C1 segment of cervical spinal cord (tissue), 14 donors: Measurements from ENCODE around the gene TNNT2.
A peak's percentile ranks its signal among the peaks of the same experiment; 100 is the strongest.

Source experiments
- DNase-seq, 14 donors: peaks; one replicate each; lab custom pipeline; 2025; lab: John Stamatoyannopoulos, UW

Gene TNNT2

DNA sequence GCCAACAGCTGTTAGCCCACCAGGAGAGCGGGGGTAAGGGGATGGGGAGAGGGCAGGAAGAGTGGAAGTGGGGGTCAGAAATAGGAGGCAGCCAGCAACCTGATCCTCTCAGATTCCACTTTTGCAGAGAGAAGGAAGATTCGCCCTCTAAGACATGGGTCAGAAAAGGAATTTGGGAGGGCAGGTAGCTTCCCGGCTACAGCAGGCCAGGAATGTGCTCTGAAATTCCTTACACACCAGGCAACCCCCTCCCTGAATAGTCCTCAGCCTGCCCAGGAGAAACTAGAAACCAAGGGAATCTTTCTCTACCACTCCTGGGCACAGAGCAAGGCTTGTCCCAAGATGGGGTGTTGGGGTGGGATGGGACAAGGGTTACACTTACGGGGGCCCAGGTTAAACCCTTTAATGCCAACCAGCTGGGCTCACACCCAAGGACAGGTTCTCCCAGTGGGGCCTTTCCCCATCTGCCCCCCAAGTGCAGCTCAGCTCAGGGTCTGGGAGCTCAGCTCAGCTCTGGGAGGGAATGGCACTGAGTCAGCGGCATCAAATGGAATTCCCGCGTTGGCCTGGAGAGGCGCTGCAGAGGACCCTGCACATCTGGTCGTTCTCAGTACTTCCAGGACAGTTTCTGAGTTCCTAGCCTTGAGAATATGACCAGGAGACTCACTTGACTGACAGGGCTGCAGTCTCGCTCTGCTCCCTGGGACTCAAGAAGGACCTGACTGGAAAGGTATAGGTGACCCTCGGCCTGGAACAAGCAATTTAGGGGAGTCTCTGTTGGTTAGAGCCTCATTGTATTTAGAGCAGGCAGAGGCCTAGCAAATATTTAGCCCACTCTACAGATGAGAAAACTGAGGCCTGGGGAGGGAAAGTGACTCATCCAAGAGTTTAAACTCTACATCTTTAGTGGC lies 761 bp downstream of the TNNT2 start:
- no peak for DNase-seq

DNA sequence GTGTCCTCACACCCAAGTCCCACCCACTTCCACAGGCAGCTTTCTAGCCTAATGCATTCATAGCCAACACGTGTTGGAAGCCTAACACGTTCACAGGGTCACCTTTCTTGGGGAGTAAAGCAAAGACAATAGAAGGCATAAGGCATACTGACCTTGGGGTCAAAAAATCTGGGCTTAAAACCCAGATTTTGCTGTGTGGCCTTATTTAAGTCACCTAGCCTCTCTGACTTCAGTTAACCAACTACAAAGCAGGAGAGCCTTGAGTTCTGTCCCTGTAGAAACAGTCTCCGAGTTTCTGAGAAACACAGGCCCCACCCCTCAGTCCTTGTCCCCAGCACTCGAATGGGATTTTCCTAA lies 1.4 kb downstream of the TNNT2 start:
- no peak for DNase-seq

GRCh38 chr1:201375169-201375568 lies 2.3 kb downstream of the TNNT2 start:
- no peak for DNase-seq

- DNase-seq = no peak
Measured at GRCh38 chr1:201374364-201374763, 3.1 kb downstream of the TNNT2 start.

GRCh38 chr1:201371792-201372191 lies 5.7 kb downstream of the TNNT2 start:
- DNase-seq = no peak

- DNase-seq = no peak
Measured at GRCh38 chr1:201371276-201371675, 6.2 kb downstream of the TNNT2 start.

DNA sequence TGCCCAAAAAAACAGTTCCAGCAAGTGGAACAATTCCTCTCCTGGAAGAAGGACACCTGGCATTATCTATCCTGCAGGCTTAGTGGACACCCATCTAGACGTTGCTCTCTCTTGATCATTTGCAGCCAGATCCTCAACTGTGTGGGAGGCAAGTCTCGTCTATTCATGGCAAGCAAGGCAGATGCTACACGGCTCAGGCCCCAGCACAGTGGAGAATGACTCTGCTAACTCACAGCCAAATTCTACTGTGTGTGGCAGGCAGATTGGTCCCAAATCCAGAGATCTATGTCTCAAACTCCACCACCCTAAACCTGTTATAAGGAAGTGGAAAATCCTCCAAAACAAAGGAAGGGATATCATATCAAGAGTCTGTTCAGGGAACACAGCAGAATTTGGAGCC lies 7.0 kb downstream of the TNNT2 start:
- no peak for DNase-seq

GRCh38 chr1:201369209-201369608 lies 8.3 kb downstream of the TNNT2 start:
- DNase-seq = no peak

GRCh38 chr1:201366696-201367095 lies 10.8 kb downstream of the TNNT2 start:
- DNase-seq = no peak

DNA sequence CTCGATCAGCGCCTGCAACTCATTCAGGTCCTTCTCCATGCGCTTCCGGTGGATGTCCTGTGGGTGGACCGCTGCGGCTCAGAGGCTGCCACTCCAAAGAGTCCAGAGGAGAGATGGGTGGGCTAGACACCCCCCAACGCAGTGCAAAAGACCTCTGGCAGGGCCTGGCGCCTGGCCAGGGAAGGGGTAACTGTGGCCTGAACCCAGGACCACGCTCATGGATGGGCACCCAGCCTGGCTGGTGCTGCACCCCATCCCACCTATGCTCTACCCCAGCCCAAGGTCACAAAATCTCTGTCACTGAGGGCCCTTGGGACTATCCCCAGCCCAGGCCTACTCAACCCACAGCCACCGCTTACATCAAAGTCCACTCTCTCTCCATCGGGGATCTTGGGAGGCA lies 12.2 kb downstream of the TNNT2 start:
- DNase-seq = no peak

GRCh38 chr1:201364808-201365105 lies 12.7 kb downstream of the TNNT2 start:
- DNase-seq = no peak

DNA sequence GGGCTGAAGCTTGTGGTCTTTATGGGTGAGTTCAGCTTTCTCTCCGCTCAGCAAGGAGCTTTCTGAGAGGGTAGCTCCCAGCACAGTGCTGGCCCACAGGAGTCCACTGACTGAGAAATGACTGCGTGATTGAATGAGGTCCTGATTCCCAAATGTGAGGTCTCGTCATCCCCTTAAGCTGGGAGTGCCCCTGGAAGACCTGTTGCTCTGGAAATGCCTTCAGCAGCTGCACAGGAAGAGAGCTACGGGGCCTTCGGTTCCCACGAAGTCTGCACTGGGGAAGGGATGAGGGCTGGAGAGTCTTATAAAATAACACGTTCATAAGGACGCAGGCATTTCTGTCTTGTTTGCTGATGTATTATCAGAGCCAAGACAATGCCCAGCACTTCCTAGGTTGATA lies 14.0 kb downstream of the TNNT2 start:
- DNase-seq = no peak

- no peak for DNase-seq
Measured at GRCh38 chr1:201362906-201363305, 14.6 kb downstream of the TNNT2 start.

DNA sequence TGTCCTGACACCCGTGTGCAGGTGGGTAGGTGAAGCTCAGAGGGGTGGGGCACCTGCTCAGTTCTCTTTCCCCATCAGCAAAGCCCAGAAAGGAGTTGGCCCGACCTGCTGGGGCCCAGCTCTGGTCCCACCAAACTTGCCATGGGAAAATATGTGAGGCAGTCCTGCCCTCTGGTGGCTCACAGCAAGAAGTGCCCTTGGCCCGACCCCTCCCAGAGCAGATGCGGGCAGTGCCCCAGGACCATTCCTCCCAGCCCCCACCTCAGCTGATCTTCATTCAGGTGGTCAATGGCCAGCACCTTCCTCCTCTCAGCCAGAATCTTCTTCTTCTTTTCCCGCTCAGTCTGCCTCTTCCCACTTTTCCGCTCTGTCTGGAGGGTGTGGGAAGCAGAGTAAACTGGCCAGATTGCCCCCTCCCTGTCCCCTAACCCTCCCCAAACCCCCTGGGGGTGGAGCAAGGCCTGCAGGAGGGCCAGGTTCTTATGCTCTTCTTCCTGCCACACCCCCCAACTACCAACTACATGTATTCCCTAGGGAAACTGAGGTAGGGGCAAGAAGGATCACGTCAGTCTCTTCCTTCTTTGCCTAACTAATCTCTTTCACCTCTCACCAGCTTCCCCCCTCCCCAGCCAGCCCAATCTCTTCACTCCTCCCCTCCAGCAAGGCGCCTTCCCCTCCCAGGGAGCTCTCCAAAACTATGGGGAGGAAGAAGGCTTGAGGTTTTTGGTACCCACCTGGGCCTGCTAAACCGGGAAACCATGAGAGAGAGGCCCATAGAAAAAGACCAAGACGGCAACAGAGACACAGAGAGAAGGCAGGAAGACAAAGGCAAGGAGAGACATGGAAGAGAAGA lies 15.6 kb downstream of the TNNT2 start:
- peak in 5 of 14 donors; percentile 5 to 27 (median 21) for DNase-seq

- no peak for DNase-seq
Measured at GRCh38 chr1:201360901-201361651, 16.4 kb downstream of the TNNT2 start.

DNA sequence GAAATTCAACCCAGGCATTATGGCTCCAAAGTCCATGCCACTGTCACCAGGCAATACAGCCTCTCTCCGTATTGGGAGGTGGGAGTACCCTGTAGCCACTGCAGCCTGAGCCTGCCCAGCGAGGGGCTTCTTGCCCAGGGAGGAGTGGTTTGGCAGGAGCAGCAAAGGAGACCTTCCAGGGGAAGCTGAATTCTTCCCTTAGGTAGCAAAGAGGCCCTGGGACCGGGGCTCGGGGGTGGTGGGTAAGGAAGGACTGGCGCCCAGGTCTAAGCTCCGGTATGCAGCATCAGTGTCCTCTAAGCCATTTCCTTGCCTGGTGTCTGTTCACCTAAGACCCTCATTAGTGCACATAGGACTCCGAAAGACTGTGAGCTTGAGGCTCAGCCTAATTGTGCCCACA lies 17.0 kb downstream of the TNNT2 start:
- DNase-seq = no peak

GRCh38 chr1:201359873-201360210 lies 17.6 kb downstream of the TNNT2 start:
- DNase-seq = no peak

DNA sequence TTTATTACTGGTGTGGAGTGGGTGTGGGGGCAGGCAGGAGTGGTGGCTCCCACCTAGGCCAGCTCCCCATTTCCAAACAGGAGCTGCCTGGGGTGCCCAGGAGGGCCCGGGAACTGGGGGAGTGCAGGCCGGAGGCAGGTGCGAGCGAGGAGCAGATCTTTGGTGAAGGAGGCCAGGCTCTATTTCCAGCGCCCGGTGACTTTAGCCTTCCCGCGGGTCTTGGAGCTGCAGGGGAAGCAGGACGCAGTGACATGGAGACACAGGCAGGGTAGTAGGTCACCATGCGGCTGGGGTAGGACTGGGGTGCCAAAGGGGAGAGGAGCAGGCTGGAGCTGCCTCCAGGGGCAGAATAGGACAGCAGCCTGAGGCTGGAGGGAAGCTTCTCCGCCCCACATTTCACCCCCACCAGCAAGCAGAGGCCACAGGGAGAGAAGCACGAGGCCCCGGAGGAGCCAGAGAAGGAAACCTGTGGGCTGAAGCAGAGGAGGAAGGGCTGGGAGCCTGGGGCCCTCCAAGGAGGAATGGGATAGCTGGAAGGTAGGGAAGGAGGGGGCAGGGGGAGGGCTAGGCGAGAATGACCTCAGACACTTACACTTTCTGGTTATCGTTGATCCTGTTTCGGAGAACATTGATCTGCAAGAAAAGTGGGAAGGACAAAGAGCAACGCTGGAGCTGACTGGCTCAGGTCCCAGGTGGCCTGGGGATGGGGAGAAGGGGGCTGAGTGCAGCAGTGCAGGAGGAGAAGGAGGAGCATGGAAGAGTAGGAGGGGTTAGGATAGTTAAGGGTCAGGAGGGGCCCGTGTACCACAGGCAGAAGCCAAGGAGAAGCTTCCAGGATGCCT lies 18.2 kb downstream of the TNNT2 start:
- no peak for DNase-seq

DNA sequence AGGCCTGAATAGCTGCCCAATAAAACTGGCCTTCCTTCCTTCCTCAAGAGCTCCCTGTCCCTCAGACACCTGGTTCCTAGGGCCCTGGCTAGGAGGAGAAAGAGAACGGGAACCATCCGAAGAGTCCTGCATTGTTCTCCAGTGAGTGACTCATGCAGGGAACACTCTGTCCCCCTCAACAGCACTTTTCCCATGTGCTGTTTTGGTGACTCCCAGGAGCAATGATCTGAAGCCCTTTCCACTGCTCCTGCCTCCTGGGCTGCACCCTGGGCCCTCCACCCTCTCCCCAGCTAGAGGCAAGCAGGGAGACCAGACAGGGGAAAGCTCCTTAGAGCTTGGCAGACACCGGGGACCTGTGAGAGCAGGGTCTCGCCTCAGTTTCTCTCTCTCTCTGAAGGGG lies 18.9 kb downstream of the TNNT2 start:
- no peak for DNase-seq

- no peak for DNase-seq
Measured at GRCh38 chr1:201357636-201358348, 19.7 kb downstream of the TNNT2 start.

DNA sequence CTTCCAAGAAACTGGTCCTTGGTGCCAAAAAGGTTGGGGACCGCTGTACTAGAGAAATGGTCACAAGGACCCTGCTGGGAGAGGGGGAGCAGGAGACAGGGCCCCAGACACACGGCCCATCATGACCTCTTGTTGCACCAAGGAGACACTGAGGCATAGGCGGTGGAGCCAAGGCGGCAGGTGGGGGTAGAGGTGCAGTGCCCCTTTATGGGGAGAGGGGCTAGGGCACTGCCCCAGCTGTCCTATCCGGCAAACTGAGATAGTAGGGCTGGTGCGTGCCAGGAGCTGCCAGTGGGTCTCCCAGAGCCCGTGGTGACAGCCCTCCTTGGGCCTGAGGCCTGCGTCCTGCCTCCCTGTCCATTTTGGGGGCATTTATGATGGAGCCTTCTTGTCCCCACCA lies 20.3 kb downstream of the TNNT2 start:
- no peak for DNase-seq
